ENCODE data around the gene CTNNBL1.

CTNNBL1 gene

DNA sequence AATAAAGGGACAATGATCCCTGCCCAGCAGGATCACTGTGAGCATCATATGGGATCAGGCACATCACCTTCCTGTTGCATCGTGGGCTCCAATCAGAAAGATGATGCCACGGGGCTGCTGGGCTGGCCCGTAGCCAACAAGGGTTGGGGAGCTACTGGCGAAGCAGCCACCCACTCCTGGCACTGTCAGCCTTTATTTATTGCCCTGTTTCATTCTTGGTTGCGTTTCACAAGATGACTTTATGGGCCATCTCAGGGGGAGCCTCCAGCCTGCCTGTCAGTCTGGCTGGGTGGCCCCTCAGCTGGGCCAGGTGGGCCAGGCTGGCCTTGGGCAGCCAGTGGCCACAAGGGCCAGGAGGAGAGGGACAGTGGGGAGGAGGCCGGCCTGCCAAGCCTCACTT is 226.4 kb downstream of the CTNNBL1 start:
- Histone ChIP-seq H3K4me3 (ENCODE audit: low read depth, low read length) (no peak overlapping the region), H3K9ac (no peak overlapping the region), H3K36me3 (ENCODE audit: control insufficient read depth, insufficient read depth, low read length) (no peaks in the 10 kb centered on the region), H3K27ac (no peak overlapping the region), H2AFZ (no peak overlapping the region), H3K4me1 (no peaks in the 10 kb centered on the region), H3K79me2 (no peaks in the 10 kb centered on the region), H3K9me3 (ENCODE audit: control insufficient read depth, low read length) (no peaks in the 10 kb centered on the region), H3K27me3 (ENCODE audit: control insufficient read depth, insufficient read depth, low read length) (no peaks in the 10 kb centered on the region), H3K4me2 (ENCODE audit: low read length) (no peak overlapping the region)
- TF ChIP-seq, protein P1, sequence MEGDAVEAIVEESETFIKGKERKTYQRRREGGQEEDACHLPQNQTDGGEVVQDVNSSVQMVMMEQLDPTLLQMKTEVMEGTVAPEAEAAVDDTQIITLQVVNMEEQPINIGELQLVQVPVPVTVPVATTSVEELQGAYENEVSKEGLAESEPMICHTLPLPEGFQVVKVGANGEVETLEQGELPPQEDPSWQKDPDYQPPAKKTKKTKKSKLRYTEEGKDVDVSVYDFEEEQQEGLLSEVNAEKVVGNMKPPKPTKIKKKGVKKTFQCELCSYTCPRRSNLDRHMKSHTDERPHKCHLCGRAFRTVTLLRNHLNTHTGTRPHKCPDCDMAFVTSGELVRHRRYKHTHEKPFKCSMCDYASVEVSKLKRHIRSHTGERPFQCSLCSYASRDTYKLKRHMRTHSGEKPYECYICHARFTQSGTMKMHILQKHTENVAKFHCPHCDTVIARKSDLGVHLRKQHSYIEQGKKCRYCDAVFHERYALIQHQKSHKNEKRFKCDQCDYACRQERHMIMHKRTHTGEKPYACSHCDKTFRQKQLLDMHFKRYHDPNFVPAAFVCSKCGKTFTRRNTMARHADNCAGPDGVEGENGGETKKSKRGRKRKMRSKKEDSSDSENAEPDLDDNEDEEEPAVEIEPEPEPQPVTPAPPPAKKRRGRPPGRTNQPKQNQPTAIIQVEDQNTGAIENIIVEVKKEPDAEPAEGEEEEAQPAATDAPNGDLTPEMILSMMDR (IDR thresholded peaks at IDR 0.05), result no peak

- Histone ChIP-seq H3K4me2 (ENCODE audit: low read length) (no peak overlapping the region), H3K4me1 (no peaks in the 10 kb centered on the region), H3K27me3 (ENCODE audit: control insufficient read depth, insufficient read depth, low read length) (no peaks in the 10 kb centered on the region), H3K9ac (no peak overlapping the region), H3K4me3 (ENCODE audit: low read depth, low read length) (no peak overlapping the region), H3K9me3 (ENCODE audit: control insufficient read depth, low read length) (no peaks in the 10 kb centered on the region), H3K36me3 (ENCODE audit: control insufficient read depth, insufficient read depth, low read length) (no peaks in the 10 kb centered on the region), H2AFZ (no peak overlapping the region), H3K27ac (no peak overlapping the region), H3K79me2 (no peaks in the 10 kb centered on the region)
- TF ChIP-seq, protein P1 (IDR thresholded peaks at IDR 0.05), result no peak
These were observed 227.0 kb downstream of the CTNNBL1 start for GRCh38 chr20:37920679-37921322.

DNA sequence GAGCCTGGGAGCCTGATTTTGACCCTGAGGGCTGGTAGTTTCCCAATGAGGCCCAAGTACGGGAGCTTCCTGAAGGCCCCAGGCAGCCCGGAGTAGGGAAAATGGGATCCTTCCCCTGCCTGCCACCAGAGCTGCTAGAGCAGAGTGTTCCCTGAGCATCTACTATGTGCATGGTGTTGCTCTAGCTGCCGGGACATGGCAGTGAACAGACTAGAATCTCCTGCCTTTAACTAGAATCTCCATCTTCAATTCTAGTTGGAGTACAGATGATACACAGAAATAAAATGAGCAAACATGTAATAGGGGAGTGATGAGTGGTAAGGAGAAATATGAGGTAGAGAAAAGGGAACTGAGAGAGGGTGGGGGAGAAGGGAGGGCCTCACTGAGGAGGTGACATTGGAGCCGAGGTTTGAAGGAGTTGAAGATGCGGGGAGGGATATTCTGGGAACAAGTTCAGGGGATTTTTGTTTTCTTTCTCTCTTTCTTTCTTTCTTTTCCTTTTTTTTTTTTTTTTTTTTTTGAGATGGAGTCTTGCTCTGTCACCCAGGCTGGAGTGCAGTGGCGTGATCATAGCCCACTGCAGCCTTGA is 227.6 kb downstream of the CTNNBL1 start:
- Histone ChIP-seq H3K27ac (no peak overlapping the region), H3K4me3 (ENCODE audit: low read depth, low read length) (no peak overlapping the region), H3K36me3 (ENCODE audit: control insufficient read depth, insufficient read depth, low read length) (no peaks in the 10 kb centered on the region), H2AFZ (no peak overlapping the region), H3K79me2 (no peaks in the 10 kb centered on the region), H3K9me3 (ENCODE audit: control insufficient read depth, low read length) (no peaks in the 10 kb centered on the region), H3K27me3 (ENCODE audit: control insufficient read depth, insufficient read depth, low read length) (no peaks in the 10 kb centered on the region), H3K9ac (no peak overlapping the region), H3K4me2 (ENCODE audit: low read length) (no peak overlapping the region), H3K4me1 (no peaks in the 10 kb centered on the region)
- TF ChIP-seq, protein P1 (IDR thresholded peaks at IDR 0.05), result no peak
